ENCODE data around the gene CREB5.

CREB5 gene

DNA sequence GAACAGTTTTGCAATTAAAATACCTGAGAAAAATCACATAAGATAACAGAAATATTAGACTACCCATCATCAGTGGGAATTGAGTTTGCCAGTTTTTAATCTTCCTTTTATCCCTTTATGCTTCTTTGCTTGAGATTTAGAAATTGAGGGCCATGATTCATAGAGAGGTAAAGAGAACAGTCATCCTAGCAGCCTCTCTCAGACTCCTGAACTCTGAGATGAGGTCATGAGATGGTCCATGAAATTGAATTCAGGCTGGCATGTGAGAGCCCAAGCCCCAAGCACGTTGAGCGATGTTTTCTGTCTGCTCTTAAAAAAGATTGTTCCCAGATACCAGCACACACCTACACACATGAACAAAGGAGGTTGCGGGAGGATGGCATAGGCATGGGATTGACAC, 91.1 kb downstream of the CREB5 start:
- TF ChIP-seq, protein P1, sequence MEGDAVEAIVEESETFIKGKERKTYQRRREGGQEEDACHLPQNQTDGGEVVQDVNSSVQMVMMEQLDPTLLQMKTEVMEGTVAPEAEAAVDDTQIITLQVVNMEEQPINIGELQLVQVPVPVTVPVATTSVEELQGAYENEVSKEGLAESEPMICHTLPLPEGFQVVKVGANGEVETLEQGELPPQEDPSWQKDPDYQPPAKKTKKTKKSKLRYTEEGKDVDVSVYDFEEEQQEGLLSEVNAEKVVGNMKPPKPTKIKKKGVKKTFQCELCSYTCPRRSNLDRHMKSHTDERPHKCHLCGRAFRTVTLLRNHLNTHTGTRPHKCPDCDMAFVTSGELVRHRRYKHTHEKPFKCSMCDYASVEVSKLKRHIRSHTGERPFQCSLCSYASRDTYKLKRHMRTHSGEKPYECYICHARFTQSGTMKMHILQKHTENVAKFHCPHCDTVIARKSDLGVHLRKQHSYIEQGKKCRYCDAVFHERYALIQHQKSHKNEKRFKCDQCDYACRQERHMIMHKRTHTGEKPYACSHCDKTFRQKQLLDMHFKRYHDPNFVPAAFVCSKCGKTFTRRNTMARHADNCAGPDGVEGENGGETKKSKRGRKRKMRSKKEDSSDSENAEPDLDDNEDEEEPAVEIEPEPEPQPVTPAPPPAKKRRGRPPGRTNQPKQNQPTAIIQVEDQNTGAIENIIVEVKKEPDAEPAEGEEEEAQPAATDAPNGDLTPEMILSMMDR (IDR thresholded peaks at IDR 0.05; ENCODE audit: low read depth, low read length, missing control alignments) = no peak
- H3K4me3 ChIP-seq (ENCODE audit: low read depth, low read length) = no peak overlapping the region
- no peak for DNase-seq (ENCODE audit: low read depth)

DNA sequence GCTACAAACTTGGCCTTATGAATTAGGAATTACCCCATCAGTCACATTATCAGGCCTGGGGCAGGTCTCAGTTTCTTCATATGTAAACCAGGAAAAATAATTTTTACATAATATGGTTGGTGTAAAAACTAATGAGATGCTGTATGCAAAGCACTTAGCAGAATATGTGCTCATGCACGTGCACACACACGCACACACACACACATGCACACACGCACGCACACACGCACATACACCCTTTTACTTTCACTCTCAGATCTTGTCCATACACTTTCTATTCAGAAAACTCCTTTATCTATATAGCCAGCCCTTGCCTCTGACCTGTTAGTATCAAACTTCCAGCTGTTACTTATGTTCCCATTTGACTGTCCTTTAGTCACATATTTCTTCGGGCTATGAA, 92.7 kb downstream of the CREB5 start:
- no peak overlapping the region for H3K4me3 ChIP-seq (ENCODE audit: low read depth, low read length)
- no peak for DNase-seq (ENCODE audit: low read depth)
- TF ChIP-seq, protein P1 (IDR thresholded peaks at IDR 0.05; ENCODE audit: low read depth, low read length, missing control alignments) = no peak

DNA sequence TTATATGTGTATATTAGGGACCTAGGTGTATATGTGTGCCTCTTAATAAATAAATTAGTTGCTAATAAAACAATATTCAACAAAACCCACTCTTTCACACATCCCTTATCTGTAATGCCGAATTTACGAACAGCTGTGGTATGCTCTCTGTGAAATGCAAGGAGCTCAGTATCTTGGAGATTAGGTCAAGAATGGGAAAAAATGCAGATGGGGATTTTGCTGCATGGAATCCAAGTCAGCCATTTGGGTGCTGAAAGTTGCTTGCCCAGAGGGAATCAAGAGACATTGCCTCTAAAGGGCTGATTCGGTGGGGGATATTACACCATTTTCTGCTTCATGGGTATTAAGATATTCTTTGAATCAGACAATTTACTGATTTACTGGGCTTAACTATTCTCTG, 93.5 kb downstream of the CREB5 start:
- TF ChIP-seq, protein P1 (IDR thresholded peaks at IDR 0.05; ENCODE audit: low read depth, low read length, missing control alignments) = no peak
- no peak for DNase-seq (ENCODE audit: low read depth)

DNA sequence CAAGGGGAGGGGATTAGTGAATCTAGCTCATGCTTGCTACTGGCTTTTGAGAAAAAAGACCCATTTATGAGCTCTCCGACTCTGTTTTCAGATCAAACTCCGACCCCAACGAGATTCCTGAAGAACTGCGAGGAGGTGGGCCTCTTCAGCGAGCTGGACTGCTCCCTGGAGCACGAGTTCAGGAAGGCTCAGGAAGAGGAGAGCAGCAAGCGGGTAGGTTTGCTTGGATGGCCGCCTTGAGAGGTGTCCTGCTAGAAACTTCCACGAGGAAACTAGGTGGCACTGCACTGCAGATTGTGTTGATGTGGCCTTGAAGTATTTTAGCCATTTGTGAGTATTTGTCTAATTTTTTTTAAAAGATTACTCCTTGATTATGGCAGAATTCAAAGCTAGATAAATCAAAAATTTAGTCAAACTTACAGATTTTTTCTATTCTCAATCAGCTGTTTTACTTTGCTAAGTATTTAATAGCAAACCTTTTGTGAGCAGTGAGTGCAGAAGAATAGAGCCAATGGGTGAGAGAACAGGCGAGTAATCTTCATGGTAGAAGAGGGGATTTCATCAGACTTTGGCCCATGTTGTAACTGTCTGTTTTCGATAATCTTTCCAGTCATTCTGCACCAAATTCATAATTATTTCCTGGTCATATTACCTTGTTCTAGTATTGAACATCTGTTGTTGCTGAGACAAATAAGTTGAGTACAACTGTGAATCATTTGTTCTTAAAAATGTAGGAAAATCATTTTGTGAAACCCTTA, 95.4 kb downstream of the CREB5 start:
- TF ChIP-seq, protein P1 (IDR thresholded peaks at IDR 0.05; ENCODE audit: low read depth, low read length, missing control alignments) = no peak
- DNase-seq (ENCODE audit: low read depth) = no peak

More for the DNA sequence above, 93.5 kb downstream of the CREB5 start:
- no peak overlapping the region for H3K4me3 ChIP-seq (ENCODE audit: low read depth, low read length)

DNA sequence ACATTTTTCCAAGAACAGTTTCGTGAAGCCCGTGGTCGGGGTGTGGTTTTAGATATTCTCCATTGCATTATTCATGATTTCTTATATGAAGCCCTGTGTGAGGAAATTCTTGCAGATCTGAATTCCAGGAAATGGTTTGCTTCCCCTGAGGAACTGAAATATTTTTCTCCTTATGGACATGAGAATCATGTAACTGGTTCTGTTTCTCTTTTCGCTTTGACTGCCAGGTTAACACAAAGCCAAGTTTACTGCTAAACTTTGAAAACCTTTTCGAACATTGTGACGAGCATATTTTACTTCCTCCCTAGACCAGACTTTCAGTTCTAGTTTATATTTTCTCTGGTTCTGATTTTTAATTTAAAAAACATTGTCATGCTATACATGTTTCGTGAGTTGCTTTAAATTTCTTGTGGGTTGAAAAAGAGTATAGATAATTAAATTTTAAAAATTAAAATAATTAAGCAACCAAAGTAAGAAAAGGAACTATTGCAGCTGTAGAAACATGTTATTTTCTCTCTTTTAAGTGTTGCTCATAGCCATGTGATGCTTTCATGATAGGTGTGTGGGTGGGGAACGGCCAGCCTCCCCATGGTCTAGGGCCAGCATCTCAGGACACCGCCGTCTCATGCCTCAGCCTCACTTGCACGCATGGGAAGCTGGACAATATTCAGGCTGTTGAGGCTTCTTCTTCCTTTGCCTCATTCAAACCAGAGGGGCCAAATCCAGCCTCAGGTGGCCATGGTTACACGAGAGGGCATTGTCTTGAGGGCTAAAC, 97.1 kb downstream of the CREB5 start:
- no peak for DNase-seq (ENCODE audit: low read depth)
- no peak overlapping the region for H3K4me3 ChIP-seq (ENCODE audit: low read depth, low read length)
- TF ChIP-seq, protein P1 (IDR thresholded peaks at IDR 0.05; ENCODE audit: low read depth, low read length, missing control alignments) = no peak

More for the DNA sequence above, 95.4 kb downstream of the CREB5 start:
- no peak overlapping the region for H3K4me3 ChIP-seq (ENCODE audit: low read depth, low read length)

DNA sequence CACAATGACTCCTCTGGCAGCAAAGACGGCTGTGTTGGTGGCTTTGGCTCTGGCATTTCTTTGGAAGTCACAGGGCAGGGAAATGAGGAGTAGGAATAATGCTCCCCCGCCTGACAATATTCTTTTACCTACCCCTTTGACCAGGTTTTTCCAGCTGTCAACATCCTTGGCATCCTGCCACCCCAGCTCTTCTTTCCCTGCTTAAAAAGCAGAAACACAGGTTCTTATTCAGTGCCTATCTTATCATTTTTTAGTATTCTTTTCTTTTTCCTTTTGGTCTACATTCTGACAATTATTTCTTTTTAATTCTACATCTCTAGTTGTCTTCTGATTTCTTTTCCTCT, 97.7 kb downstream of the CREB5 start:
- TF ChIP-seq, protein P1 (IDR thresholded peaks at IDR 0.05; ENCODE audit: low read depth, low read length, missing control alignments) = no peak
- no peak overlapping the region for H3K4me3 ChIP-seq (ENCODE audit: low read depth, low read length)
- DNase-seq (ENCODE audit: low read depth) = no peak
